WI38 (cell line): ENCODE results near the gene GRK4.
"Not testable (repeated sequence)": the region's sequence is repeated elsewhere in the genome, so short reads cannot be mapped to it uniquely, and the experiment has no call there.

Source experiments
- H3K4me3 ChIP-seq: 2 replicates; pipeline ENCODE4 v1.5.1; 2011; ENCODE audit warnings: low read depth, mild to moderate bottlenecking, control low read depth, low read length
- TF ChIP-seq, protein P1 (sequence below): IDR thresholded peaks from 2 replicates; pipeline ENCODE4 v1.5.1; 2012; ENCODE audit warnings: low read depth, mild to moderate bottlenecking, control low read depth, low read length

The GRK4 gene

DNA sequence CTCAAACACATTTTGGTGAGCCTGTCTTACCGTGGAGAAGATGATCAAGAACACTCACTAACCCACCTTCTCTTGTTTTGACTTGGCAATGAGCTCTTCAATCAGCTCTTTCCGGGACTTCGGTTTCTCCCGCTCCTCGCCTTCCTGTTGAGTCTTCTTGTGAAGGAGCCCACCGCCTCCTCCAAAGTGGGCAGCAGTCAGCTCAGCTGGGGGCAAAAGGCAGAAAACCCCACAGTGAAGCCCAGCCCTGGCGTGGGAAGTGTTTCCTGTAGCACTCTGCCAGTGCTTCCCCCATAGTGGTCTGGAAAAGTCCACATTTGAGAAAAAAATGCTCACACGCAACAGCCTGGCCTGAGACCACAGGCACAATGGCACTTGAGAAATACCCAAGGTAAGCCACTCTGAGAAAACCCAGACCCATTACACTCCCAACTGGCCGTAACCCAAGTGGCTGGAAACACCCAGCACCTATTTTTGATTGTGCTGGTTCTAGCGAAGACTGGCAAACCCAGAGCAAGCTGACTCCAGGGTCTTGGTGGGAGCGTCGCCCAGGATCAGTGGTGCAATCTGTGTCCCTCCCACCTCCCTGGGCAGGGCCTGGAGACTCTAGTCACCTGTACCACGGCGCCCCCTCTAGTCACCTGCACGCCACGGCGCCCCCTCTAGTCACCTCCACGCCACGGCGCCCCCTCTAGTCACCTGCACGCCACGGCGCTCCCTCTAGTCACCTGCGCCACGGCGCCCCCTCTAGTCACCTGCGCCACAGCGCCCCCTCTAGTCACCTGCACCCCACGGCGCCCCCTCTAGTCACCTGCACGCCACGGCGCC, 8.8 kb upstream of the GRK4 start:
- TF ChIP-seq, protein P1, sequence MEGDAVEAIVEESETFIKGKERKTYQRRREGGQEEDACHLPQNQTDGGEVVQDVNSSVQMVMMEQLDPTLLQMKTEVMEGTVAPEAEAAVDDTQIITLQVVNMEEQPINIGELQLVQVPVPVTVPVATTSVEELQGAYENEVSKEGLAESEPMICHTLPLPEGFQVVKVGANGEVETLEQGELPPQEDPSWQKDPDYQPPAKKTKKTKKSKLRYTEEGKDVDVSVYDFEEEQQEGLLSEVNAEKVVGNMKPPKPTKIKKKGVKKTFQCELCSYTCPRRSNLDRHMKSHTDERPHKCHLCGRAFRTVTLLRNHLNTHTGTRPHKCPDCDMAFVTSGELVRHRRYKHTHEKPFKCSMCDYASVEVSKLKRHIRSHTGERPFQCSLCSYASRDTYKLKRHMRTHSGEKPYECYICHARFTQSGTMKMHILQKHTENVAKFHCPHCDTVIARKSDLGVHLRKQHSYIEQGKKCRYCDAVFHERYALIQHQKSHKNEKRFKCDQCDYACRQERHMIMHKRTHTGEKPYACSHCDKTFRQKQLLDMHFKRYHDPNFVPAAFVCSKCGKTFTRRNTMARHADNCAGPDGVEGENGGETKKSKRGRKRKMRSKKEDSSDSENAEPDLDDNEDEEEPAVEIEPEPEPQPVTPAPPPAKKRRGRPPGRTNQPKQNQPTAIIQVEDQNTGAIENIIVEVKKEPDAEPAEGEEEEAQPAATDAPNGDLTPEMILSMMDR: no peak
- no peak overlapping the region for H3K4me3 ChIP-seq

DNA sequence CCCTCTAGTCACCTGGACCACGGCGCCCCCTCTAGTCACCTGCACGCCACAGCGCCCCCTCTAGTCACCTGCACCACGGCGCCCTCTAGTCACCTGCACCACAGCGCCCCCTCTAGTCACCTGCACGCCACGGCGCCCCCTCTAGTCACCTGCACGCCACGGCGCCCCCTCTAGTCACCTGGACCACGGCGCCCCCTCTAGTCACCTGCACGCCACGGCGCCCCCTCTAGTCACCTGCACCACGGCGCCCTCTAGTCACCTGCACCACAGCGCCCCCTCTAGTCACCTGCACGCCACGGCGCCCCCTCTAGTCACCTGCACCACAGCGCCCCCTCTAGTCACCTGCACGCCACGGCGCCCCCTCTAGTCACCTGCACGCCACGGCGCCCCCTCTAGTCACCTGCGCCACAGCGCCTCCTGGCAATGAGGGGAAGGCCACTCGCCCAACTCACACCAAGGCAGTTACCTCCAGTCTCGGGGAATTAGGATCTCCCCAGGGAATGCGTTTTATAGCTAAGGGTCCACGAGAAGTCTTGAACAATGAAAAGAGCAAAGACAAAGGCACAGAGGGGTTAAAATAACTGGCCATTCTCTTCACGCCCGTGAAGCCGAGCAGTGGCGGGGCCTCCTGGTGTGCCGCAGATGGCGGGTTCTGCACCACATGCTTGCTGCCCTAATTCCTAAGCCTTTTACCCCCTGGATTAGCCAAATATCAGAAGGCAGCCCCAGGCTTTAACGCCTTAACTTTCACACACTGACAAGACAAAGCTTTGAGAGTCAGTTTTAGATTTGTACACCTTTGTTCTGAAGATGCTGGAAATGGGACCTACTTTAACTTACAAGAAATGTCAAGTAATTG, 8.0 kb upstream of the GRK4 start:
- H3K4me3 ChIP-seq: not testable (repeated sequence)

DNA sequence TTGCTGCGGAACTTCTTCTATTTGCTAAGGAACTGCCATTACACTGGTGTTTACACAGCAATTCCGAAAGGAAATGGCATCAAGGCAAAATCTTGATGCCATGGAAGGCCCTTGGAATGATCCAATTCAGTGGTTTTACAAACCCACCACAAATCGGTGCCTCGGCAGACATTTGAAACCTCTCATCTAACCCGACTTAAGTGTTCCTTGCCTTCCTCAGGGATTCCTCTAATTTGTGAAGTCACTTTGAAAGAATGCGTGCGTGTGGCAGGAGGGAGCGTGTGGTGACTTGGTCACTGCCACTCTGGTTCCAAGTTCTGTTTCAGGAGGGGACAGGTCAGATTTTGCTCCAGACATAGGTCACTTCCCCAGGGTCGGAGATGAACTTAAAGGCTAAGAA, 4.9 kb upstream of the GRK4 start:
- TF ChIP-seq, protein P1: no peak
- H3K4me3 ChIP-seq: peak overlapping the region; percentile 5; the same call in 1 of the 2 replicates

DNA sequence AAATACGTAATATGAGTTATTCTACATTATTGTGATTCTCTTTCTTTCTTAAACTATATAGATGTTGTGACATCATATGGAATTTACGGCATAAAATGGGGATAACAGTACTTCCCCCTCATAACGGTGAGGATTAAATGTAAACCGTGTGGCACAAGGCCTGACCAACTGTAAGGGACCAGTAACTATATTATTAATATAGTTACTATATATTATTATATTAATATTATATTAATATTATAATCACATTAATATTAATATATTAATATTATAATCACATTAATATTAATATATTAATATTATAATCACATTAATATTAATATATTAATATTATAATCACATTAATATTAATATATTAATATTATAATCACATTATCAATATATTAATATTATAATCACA, 2.9 kb upstream of the GRK4 start:
- not testable (repeated sequence) for H3K4me3 ChIP-seq

DNA sequence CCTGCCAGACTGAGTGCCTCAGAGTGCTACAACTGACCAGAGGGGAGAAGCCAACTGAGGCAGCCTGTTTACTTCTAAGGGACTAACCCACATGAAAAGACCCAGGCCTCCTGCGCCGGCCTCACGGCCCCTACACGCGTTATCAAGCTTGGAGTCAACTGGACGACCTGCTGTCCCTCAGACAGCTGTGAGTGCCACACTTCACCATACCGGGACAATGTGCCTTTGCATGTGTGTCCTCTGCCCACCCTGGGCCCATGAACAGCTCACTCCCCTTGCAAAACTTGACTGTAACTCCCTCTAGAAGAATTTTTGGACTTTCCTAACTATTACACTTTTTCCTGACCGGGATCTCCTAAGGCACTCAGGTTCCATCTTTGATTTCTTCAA, 2.0 kb upstream of the GRK4 start:
- H3K4me3 ChIP-seq: peak overlapping the region; percentile 85
- TF ChIP-seq, protein P1: no peak

DNA sequence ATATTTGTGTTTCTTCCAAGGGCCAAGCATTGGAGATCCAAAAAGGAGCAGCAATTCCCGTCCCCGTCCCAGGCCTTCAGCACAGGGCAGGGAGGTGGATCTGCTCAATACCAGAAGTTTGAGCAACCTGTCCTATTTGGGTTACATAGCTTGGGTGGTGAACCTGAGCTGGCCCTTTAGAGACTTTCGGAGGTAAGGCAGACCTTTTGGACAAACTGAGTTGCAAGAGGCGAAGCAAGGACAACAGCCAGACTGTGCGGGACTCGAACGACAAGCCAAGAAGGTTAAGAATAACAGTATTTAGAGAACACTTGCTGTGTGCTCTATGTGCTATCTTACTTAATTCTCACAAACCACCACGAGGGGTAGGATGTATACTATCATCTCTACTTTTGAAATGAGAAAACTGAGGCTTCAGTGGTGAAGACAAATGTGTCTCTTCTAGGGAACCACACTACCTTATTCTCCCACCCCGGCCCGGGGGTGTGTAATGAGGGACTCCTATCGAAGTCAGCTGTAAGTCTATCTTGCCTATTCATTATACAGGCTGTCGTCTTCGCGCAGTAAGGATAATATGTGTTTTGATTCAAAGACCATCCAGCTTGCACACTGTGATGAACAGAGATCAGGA, 1.4 kb upstream of the GRK4 start:
- TF ChIP-seq, protein P1: no peak
- H3K4me3 ChIP-seq: peak overlapping the region; percentile 85

DNA sequence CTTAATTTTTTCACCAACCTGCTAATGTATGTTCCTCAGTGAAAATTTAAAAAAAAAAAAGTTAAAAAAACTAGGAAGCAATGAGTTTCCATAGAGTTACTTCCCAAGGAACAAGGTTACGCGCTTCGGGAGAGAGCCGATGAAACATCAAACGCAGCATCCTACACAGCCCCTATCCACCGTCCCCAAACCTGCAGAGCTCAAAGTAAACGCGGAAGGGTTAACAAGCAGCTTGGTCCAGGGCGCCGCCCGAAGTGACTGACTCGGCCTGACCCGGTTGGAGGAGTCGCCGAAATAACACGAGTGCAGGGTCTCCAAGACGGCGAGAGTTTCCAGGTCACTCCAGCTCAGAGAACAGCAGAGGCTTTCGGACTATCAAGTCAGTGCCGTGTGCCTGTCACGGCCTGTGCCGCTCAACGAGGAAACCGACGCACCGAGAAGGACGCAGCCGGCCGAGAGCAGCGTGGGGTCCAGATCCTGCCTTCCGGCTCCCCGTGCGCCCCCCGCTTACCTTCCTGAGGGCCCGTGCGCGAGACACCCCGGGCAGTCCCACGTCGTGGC, 677 bp upstream of the GRK4 start:
- TF ChIP-seq, protein P1: no peak

More for the DNA sequence above, 677 bp upstream of the GRK4 start:
- H3K4me3 ChIP-seq: peak overlapping the region; percentile 85
